Liver (tissue), 5 donors: Measurements from ENCODE around the gene MRPL3. TPM values are rescaled to one million over a fixed set of nuclear protein-coding genes. Genes with fewer than 3 reads are reported as not detected.

Experiments
- polyA plus RNA-seq, 2 donors: library from polyadenylated mRNA; stranded (reverse) in 1 of 2; unstranded in 1 of 2; fragments of 200-250 nt in 1 of 2; fragments of >200 nt in 1 of 2; fragmentation: Nextera tagmentation in 1 of 2; extraction: Ambion mirVana in 1 of 2; gene quantifications; one replicate each; pipeline versions ENCODE4 v1.2.1 to v1.2.3, GENCODE V29; 2013 to 2015
- small RNA-seq: library from RNA; depleted of rRNA; stranded (forward); fragments of <200 nt; gene quantifications from one replicate; pipeline ENCODE3, GENCODE V24; 2014
- total RNA-seq, 2 donors: library from RNA; depleted of rRNA; stranded (reverse); fragments of >200 nt; gene quantifications; one replicate each; pipeline ENCODE4 v1.2.3, GENCODE V29; 2014
- donor health status: healthy.
- donor health status: healthy.
- donor health status: healthy.

MRPL3 gene
- total and polyA plus RNA-seq, 4 donors: 35.7 to 52.9 (median 47.6) TPM

Small RNA genes within 50 kb of the gene (small RNA-seq; reads per million reads assigned to genes)
- gene AC107027.2: not detected
- gene SNORA58: 6.6 reads per million, percentile 93 among the genes with 10 or more reads in this experiment

Other genes starting within 250 kb of the MRPL3 start
- 10 to 100 TPM; 11.3 to 33.0 TPM for gene NUDT16, start 121.2 kb downstream of the MRPL3 start, total RNA-seq
- gene NUDT16, start 121.2 kb downstream of the MRPL3 start, polyA plus RNA-seq: 10 to 100 TPM; 14.1 to 20.2 TPM